HG03196 (cell line): ENCODE results near the gene USP36.
"Not testable (repeated sequence)": the region's sequence is repeated elsewhere in the genome, so short reads cannot be mapped to it uniquely, and the experiment has no call there.

Experiments used
- ATAC-seq: cut with Tn5 transposase; IDR thresholded peaks from one replicate; pipeline ENCODE4 v1.9.1; 2021; ENCODE audit not compliant: unreplicated experiment

Gene USP36

GRCh38 chr17:78840780-78841611 lies at the start of gene USP36:
Gene USP36, minus strand, starts transcription at chr17:78840814. Its CDS starts 4,451 bp downstream, at chr17:78836363.
- peak; percentile 90 for ATAC-seq

GRCh38 chr17:78890096-78890495 lies 49.5 kb upstream of the USP36 start:
- not testable (repeated sequence) for ATAC-seq

- ATAC-seq = no peak
Observed at GRCh38 chr17:78889531-78889930, 48.9 kb upstream of the USP36 start.

- ATAC-seq = no peak
Observed at GRCh38 chr17:78888941-78889518, 48.4 kb upstream of the USP36 start.

GRCh38 chr17:78886954-78887353 lies 46.3 kb upstream of the USP36 start:
- ATAC-seq = no peak

- no peak for ATAC-seq
Observed at GRCh38 chr17:78885956-78886355, 45.3 kb upstream of the USP36 start.

GRCh38 chr17:78884876-78885667 lies 44.5 kb upstream of the USP36 start:
- ATAC-seq = no peak

GRCh38 chr17:78884148-78884825 lies 43.7 kb upstream of the USP36 start:
- no peak for ATAC-seq

- ATAC-seq = no peak
Observed at GRCh38 chr17:78883533-78884131, 43.0 kb upstream of the USP36 start.

GRCh38 chr17:78883089-78883532 lies 42.5 kb upstream of the USP36 start:
- ATAC-seq = no peak

GRCh38 chr17:78882540-78883088 lies 42.0 kb upstream of the USP36 start:
- ATAC-seq = no peak

GRCh38 chr17:78879635-78880186 lies 39.1 kb upstream of the USP36 start:
- ATAC-seq = no peak

- no peak for ATAC-seq
Observed at GRCh38 chr17:78878871-78879527, 38.4 kb upstream of the USP36 start.

GRCh38 chr17:78878261-78878660 lies 37.6 kb upstream of the USP36 start:
- no peak for ATAC-seq

GRCh38 chr17:78876954-78877517 lies 36.4 kb upstream of the USP36 start:
- not testable (repeated sequence) for ATAC-seq

GRCh38 chr17:78876094-78876597 lies 35.5 kb upstream of the USP36 start:
- ATAC-seq = no peak

GRCh38 chr17:78875363-78876093 lies 34.9 kb upstream of the USP36 start:
- ATAC-seq = no peak
